HepG2 (cell line): ENCODE results near the gene CPT1C. TPM values are rescaled to one million over a fixed set of nuclear protein-coding genes. Genes with fewer than 3 reads are reported as not detected.

Source experiments
- FLYWCH1 ChIP-seq: sonication (generic); formaldehyde crosslinking; IDR thresholded peaks from 2 replicates; pipeline ENCODE4 v1.8.1; 2023; ENCODE audit warnings: mild to moderate bottlenecking, missing genetic modification reagents
- KMT2A ChIP-seq: sonication (generic); formaldehyde crosslinking; IDR thresholded peaks from 2 replicates; pipeline ENCODE4 v1.4.0; 2020; ENCODE audit warnings: missing genetic modification reagents
- NFKBIZ ChIP-seq: IDR thresholded peaks from 2 replicates; pipeline ENCODE4 v1.6.1; 2018; ENCODE audit warnings: missing genetic modification reagents, missing compliant biosample characterization
- SP2 ChIP-seq: sonication (generic); formaldehyde crosslinking; IDR thresholded peaks from 2 replicates; pipeline ENCODE4 v1.5.1; 2020; ENCODE audit warnings: mild to moderate bottlenecking, missing genetic modification reagents
- SP4 ChIP-seq: sonication (generic); formaldehyde crosslinking; IDR thresholded peaks from 2 replicates; pipeline ENCODE4 v1.8.1; 2023; ENCODE audit warnings: mild to moderate bottlenecking, missing genetic modification reagents
- ZNF3 ChIP-seq: IDR thresholded peaks from 2 replicates; pipeline ENCODE4 v1.7.0; 2017; ENCODE audit warnings: inconsistent platforms
- ZNF343 ChIP-seq: sonication (generic); formaldehyde crosslinking; IDR thresholded peaks from 2 replicates; pipeline ENCODE4 v1.4.0; 2020; ENCODE audit warnings: mild to moderate bottlenecking, missing genetic modification reagents
- ZNF558 ChIP-seq: sonication (generic); formaldehyde crosslinking; IDR thresholded peaks from 2 replicates; pipeline ENCODE4 v1.9.0; 2022; ENCODE audit warnings: mild to moderate bottlenecking, missing genetic modification reagents, borderline replicate concordance
- ZNF703 ChIP-seq: sonication (generic); formaldehyde crosslinking; IDR thresholded peaks from 2 replicates; pipeline ENCODE4 v1.5.1; 2020; ENCODE audit warnings: missing genetic modification reagents, mild to moderate bottlenecking, moderate library complexity, borderline replicate concordance
- ZNF747 ChIP-seq: sonication (generic); formaldehyde crosslinking; IDR thresholded peaks from 2 replicates; pipeline ENCODE4 v1.8.1; 2023; ENCODE audit warnings: missing genetic modification reagents, mild to moderate bottlenecking, borderline replicate concordance
- ZNF761 ChIP-seq: sonication (generic); formaldehyde crosslinking; conservative IDR thresholded peaks from 2 replicates; pipeline ENCODE4 v1.4.0; 2020; ENCODE audit warnings: mild to moderate bottlenecking, missing genetic modification reagents
- ZNF777 ChIP-seq: sonication (generic); formaldehyde crosslinking; IDR thresholded peaks from 2 replicates; pipeline ENCODE4 v1.4.0; 2020; ENCODE audit warnings: missing genetic modification reagents
- polyA plus RNA-seq, 8 experiments: library from polyadenylated mRNA; depleted of rRNA in 3 of 8; stranded (reverse) in 7 of 8; unstranded in 1 of 8; fragments of >200 nt; fragmentation: Illumina TruSeq in 4 of 8; extraction: Trizol in 4 of 8; gene quantifications; 2 replicates each; pipeline versions ENCODE4 v1.2.1 to v1.2.3, GENCODE V29; 2011 to 2016; ENCODE audit warnings: low read depth in 4 of 8, missing spikeins in 1 of 8, mixed read lengths in 1 of 8; ENCODE audit not compliant: insufficient read depth in 1 of 8
- total RNA-seq, 5 experiments: library from RNA; depleted of rRNA; stranded (reverse); fragments of >200 nt; fragmentation: Illumina TruSeq; extraction: Trizol; gene quantifications; 2 replicates each; pipeline ENCODE4 v1.2.3, GENCODE V29; 2016; ENCODE audit warnings: low read depth in 1 of 5
- TF ChIP-seq, protein P1 (sequence below): sonication (generic); formaldehyde crosslinking; conservative IDR thresholded peaks from 2 replicates; pipeline ENCODE4 v1.4.0; 2020; ENCODE audit warnings: mild to moderate bottlenecking, missing genetic modification reagents, moderate library complexity
- TF ChIP-seq, protein P2 (sequence below): sonication (generic); IDR thresholded peaks from 2 replicates; pipeline ENCODE4 v1.6.1; 2016; ENCODE audit warnings: low read depth, borderline replicate concordance
- TF ChIP-seq, protein P3 (sequence below): sonication (generic); formaldehyde crosslinking; IDR thresholded peaks from 2 replicates; pipeline ENCODE4; 2020; ENCODE audit warnings: missing genetic modification reagents, mild to moderate bottlenecking, borderline replicate concordance
- TF ChIP-seq, protein P4 (sequence below): sonication (generic); formaldehyde crosslinking; IDR thresholded peaks from 2 replicates; pipeline ENCODE4 v1.8.0; 2022; ENCODE audit warnings: missing genetic modification reagents, low read depth, mild to moderate bottlenecking, borderline replicate concordance
- TF ChIP-seq, protein P5 (sequence below): sonication (generic); formaldehyde crosslinking; IDR thresholded peaks from 2 replicates; pipeline ENCODE4 v1.4.0; 2020; ENCODE audit warnings: mild to moderate bottlenecking, missing genetic modification reagents
- TF ChIP-seq, protein P6 (sequence below): sonication (generic); formaldehyde crosslinking; IDR thresholded peaks from 2 replicates; pipeline ENCODE4 v1.4.0; 2020; ENCODE audit warnings: missing genetic modification reagents

The CPT1C gene
- total and polyA plus RNA-seq, 2 of the 13 experiments (the other 11 are each of a cell fraction or from before 2014, with no cell fraction given), result 0.18 TPM; not detected in 1

DNA sequence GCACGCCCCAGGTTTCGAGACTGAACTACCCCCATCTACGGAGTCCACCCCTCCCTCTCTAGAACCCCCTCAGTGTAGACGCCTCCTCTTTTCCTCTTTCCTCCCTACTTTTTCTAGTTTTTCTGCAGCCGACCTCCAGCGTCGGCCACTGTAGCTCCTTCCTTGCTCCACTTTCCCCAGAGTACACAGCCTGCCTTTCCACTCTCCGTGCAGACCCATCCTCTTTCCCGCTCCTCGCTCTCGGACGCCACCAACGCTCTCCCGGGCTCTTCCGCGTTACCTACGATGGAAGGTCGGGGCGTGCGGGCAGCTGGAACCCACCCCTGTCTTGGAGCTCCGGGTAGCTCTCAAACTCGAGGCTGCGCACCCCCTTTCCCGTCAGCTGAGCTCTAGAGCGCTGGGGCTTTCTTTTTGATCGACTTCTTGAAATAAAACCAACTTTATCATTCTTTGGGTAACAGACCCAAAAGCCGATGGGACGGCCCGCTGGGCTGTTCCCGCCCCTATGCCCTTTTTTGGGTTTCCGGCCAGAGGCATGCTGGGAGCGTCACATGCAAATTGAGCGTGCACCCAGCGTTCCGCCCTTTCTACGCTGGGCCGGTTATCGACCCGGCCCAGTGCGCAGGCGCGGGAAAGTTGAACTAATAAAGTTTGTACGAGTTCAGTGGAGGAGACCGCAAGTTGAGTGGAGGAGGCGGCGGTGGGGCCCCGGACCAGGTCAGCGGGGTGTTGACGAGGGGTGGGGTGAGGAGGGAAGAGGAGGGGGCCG is 25.4 kb upstream of the CPT1C start, which contains the start of the genes BCL2L12 and IRF3 (continued):
- TF ChIP-seq, protein P1, sequence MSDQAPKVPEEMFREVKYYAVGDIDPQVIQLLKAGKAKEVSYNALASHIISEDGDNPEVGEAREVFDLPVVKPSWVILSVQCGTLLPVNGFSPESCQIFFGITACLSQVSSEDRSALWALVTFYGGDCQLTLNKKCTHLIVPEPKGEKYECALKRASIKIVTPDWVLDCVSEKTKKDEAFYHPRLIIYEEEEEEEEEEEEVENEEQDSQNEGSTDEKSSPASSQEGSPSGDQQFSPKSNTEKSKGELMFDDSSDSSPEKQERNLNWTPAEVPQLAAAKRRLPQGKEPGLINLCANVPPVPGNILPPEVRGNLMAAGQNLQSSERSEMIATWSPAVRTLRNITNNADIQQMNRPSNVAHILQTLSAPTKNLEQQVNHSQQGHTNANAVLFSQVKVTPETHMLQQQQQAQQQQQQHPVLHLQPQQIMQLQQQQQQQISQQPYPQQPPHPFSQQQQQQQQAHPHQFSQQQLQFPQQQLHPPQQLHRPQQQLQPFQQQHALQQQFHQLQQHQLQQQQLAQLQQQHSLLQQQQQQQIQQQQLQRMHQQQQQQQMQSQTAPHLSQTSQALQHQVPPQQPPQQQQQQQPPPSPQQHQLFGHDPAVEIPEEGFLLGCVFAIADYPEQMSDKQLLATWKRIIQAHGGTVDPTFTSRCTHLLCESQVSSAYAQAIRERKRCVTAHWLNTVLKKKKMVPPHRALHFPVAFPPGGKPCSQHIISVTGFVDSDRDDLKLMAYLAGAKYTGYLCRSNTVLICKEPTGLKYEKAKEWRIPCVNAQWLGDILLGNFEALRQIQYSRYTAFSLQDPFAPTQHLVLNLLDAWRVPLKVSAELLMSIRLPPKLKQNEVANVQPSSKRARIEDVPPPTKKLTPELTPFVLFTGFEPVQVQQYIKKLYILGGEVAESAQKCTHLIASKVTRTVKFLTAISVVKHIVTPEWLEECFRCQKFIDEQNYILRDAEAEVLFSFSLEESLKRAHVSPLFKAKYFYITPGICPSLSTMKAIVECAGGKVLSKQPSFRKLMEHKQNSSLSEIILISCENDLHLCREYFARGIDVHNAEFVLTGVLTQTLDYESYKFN, result peak; percentile 42
- no peak for TF ChIP-seq ZNF558 (CRISPR knock-in tag)
- TF ChIP-seq, protein P2, sequence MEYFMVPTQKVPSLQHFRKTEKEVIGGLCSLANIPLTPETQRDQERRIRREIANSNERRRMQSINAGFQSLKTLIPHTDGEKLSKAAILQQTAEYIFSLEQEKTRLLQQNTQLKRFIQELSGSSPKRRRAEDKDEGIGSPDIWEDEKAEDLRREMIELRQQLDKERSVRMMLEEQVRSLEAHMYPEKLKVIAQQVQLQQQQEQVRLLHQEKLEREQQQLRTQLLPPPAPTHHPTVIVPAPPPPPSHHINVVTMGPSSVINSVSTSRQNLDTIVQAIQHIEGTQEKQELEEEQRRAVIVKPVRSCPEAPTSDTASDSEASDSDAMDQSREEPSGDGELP, result 0 out of 2 replicates have a peak, but pooled peaks have one; percentile 11
- TF ChIP-seq ZNF343, result 0 out of 2 replicates have a peak, but pooled peaks have one; percentile 42
- TF ChIP-seq, protein P3, sequence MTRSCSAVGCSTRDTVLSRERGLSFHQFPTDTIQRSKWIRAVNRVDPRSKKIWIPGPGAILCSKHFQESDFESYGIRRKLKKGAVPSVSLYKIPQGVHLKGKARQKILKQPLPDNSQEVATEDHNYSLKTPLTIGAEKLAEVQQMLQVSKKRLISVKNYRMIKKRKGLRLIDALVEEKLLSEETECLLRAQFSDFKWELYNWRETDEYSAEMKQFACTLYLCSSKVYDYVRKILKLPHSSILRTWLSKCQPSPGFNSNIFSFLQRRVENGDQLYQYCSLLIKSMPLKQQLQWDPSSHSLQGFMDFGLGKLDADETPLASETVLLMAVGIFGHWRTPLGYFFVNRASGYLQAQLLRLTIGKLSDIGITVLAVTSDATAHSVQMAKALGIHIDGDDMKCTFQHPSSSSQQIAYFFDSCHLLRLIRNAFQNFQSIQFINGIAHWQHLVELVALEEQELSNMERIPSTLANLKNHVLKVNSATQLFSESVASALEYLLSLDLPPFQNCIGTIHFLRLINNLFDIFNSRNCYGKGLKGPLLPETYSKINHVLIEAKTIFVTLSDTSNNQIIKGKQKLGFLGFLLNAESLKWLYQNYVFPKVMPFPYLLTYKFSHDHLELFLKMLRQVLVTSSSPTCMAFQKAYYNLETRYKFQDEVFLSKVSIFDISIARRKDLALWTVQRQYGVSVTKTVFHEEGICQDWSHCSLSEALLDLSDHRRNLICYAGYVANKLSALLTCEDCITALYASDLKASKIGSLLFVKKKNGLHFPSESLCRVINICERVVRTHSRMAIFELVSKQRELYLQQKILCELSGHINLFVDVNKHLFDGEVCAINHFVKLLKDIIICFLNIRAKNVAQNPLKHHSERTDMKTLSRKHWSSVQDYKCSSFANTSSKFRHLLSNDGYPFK (CRISPR knock-in tag), result peak; percentile 96
- 0 out of 2 replicates have a peak, but pooled peaks have one; percentile 39 for TF ChIP-seq ZNF3 (CRISPR knock-in tag)
- TF ChIP-seq KMT2A (CRISPR knock-in tag), result no peak
- no peak for TF ChIP-seq ZNF747
- TF ChIP-seq ZNF703 (CRISPR knock-in tag), result no peak
- peak; percentile 28; the same call in 1 of the 2 replicates for TF ChIP-seq ZNF777
- TF ChIP-seq ZNF761 (CRISPR knock-in tag), result 0 out of 2 replicates have a peak, but pooled peaks have one; percentile 43
- TF ChIP-seq, protein P4, sequence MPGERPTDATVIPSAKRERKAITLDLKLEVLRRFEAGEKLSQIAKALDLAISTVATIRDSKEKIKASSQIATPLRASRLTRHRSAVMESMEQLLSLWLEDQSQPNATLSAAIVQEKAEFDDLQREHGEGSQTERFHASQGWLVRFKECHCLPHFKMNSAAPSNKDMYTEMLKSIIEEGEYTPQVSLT (CRISPR knock-in tag), result no peak
- no peak for TF ChIP-seq FLYWCH1 (CRISPR knock-in tag)
- TF ChIP-seq, protein P5, sequence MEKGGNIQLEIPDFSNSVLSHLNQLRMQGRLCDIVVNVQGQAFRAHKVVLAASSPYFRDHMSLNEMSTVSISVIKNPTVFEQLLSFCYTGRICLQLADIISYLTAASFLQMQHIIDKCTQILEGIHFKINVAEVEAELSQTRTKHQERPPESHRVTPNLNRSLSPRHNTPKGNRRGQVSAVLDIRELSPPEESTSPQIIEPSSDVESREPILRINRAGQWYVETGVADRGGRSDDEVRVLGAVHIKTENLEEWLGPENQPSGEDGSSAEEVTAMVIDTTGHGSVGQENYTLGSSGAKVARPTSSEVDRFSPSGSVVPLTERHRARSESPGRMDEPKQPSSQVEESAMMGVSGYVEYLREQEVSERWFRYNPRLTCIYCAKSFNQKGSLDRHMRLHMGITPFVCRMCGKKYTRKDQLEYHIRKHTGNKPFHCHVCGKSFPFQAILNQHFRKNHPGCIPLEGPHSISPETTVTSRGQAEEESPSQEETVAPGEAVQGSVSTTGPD (CRISPR knock-in tag), result 0 out of 2 replicates have a peak, but pooled peaks have one; percentile 37
- peak; percentile 47; the same call in 1 of the 2 replicates for TF ChIP-seq NFKBIZ (CRISPR knock-in tag)
- TF ChIP-seq SP4 (CRISPR knock-in tag), result peak; percentile 80
- TF ChIP-seq, protein P6, sequence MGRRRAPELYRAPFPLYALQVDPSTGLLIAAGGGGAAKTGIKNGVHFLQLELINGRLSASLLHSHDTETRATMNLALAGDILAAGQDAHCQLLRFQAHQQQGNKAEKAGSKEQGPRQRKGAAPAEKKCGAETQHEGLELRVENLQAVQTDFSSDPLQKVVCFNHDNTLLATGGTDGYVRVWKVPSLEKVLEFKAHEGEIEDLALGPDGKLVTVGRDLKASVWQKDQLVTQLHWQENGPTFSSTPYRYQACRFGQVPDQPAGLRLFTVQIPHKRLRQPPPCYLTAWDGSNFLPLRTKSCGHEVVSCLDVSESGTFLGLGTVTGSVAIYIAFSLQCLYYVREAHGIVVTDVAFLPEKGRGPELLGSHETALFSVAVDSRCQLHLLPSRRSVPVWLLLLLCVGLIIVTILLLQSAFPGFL, result no peak
- TF ChIP-seq SP2, result no peak
